Astrocyte of the spinal cord (primary cell): ENCODE data around the gene MBNL1.
"Not testable (repeated sequence)": the region's sequence is repeated elsewhere in the genome, so short reads cannot be mapped to it uniquely, and the experiment has no call there.

ENCODE experiments used
- DNase-seq: peaks from one replicate; pipeline ENCODE4 v3.0.0; 2011; ENCODE audit warnings: low read depth, low spot score
- H3K4me3 ChIP-seq: 2 replicates; pipeline ENCODE4 v1.5.1; 2011; ENCODE audit warnings: low read depth, mild to moderate bottlenecking, low read length, moderate library complexity
- in situ Hi-C: cut with HindIII; loops from 2 replicates; pipeline ENCODE4 v1.10.0; 2017; ENCODE audit warnings: low sequenced_read_pairs
- TF ChIP-seq, protein P1 (sequence below): IDR thresholded peaks from 2 replicates; pipeline ENCODE4 v1.5.1; 2012; ENCODE audit warnings: low read depth, mild to moderate bottlenecking, low read length, inconsistent platforms

MBNL1 gene

DNA sequence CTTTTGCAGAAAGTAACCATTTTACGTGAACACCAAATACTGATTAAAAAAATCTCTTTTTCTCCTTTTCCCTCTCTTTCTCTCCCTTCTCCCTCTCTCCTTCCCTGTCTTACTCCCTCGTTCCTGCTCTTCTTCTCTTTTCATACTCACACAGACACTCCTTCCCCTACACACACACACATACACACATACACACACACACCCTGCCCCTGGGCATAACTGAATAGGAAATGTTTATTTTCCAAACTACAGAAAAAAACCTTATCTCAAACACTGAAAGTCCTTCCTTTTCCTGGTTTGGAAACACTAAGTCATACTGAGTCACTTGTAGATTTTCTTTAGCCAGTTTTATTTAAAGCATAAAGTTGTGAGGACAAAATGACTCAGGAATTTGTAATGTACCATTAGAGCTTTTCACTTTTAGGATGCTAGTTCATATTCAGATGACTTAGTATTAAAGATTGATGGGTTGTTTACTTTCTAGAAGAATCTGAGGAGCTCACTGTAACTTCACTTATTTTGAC, 62.4 kb downstream of the MBNL1 start:
- H3K4me3 ChIP-seq: no peak overlapping the region
- peak; percentile 84 for DNase-seq
- TF ChIP-seq, protein P1, sequence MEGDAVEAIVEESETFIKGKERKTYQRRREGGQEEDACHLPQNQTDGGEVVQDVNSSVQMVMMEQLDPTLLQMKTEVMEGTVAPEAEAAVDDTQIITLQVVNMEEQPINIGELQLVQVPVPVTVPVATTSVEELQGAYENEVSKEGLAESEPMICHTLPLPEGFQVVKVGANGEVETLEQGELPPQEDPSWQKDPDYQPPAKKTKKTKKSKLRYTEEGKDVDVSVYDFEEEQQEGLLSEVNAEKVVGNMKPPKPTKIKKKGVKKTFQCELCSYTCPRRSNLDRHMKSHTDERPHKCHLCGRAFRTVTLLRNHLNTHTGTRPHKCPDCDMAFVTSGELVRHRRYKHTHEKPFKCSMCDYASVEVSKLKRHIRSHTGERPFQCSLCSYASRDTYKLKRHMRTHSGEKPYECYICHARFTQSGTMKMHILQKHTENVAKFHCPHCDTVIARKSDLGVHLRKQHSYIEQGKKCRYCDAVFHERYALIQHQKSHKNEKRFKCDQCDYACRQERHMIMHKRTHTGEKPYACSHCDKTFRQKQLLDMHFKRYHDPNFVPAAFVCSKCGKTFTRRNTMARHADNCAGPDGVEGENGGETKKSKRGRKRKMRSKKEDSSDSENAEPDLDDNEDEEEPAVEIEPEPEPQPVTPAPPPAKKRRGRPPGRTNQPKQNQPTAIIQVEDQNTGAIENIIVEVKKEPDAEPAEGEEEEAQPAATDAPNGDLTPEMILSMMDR: no peak
- in situ Hi-C loops: no loop called here

DNA sequence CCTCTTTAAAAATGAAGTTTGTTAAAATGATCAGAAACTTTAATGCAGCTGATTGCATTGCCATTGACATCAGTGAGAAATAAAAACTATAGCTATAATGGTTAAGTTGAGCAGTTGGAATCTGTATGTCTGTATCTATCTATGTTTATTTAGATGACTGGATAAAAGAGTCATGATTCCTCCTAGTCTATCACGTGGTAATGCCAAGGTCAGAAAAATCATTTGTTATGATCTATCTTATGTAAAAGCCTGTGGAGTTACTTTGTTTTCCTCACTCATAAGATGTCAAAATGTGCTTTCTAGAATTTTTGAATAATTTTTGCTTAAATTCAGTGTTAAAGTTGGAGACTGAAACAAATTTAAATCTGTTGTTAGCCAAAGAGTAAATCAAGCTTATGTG, 63.3 kb downstream of the MBNL1 start:
- H3K4me3 ChIP-seq: no peak overlapping the region
- TF ChIP-seq, protein P1: no peak
- DNase-seq: no peak
- in situ Hi-C loops: no loop called here

DNA sequence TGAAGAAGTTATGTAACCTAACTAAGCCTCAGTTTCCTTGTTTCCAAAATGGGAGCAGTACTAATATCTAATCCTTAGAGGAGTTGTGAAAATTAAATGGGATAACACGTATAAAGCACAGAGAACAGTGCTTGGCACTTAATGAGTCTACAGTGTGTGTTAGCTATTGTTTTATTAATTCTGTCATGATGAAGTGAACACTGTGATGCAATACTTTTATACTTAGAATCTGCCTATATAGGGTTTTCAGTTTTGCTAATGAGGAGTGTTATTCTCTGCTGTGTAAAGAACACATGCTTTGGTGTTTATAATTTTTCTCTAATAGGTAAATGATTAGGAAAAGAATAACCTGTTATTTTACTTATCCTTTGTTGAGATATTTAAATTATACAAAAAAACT, 65.2 kb downstream of the MBNL1 start:
- DNase-seq: no peak
- TF ChIP-seq, protein P1: no peak
- in situ Hi-C loops: no loop called here
- no peak overlapping the region for H3K4me3 ChIP-seq

DNA sequence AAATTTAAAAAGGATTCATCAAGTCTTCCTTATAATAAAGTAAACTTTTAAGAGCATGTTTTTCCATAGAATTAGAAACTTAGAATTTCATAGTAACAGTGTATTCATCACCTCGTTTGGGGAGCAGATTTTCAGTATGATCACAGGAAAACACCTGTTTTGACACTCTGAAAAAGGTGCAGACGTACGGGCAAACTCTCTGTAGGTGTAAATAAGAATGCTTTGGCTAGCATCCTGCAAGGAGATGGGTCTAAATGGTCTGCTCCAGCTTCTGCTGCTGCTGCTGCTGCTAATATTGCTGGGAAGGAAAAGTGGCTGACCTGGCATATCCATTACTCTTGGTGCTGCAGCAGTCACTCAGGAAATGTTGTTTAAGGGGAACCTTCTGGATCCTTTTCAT, 66.0 kb downstream of the MBNL1 start:
- in situ Hi-C loops: no loop called here
- no peak for DNase-seq
- TF ChIP-seq, protein P1: no peak
- H3K4me3 ChIP-seq: no peak overlapping the region

DNA sequence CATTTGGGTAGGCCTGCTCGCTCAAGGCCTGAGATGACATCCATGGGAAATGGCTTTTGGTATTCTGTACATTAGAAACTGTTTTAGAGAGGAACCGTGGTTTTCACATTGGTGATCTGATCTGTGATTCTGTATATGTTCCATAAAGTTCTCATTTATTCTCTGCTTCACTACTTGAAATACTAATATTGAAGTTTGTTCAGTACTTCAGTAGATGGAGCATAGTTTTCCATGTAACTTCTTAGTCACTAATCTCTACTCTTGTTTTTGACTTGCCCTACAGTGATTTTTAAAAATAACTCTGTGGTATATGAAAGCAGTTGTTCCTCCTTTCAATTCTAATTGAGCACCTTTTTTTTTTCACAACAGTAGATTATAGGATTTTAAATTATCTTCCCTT, 66.5 kb downstream of the MBNL1 start:
- DNase-seq: no peak
- in situ Hi-C loops: no loop called here
- TF ChIP-seq, protein P1: no peak
- no peak overlapping the region for H3K4me3 ChIP-seq

DNA sequence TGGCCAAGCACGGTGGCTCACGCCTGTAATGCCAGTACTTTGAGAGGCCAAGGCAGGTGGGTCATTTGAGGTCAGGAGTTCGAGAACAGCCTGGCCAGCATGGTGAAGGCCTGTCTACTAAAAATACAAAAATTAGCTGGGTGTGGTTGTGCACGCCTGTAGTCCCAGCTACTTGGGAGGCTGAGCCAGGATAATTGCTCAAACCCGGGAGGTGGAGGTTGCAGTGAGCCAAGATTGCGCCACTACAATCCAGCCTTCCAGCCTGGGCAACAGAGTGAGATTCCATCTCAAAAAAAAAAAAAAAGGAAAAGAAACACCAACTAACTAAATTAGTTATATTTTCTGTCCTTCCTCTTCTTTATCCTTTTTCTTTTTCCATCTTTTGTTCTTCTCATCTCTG, 68.6 kb downstream of the MBNL1 start:
- DNase-seq, in situ Hi-C loops, H3K4me3 ChIP-seq: not testable (repeated sequence)

DNA sequence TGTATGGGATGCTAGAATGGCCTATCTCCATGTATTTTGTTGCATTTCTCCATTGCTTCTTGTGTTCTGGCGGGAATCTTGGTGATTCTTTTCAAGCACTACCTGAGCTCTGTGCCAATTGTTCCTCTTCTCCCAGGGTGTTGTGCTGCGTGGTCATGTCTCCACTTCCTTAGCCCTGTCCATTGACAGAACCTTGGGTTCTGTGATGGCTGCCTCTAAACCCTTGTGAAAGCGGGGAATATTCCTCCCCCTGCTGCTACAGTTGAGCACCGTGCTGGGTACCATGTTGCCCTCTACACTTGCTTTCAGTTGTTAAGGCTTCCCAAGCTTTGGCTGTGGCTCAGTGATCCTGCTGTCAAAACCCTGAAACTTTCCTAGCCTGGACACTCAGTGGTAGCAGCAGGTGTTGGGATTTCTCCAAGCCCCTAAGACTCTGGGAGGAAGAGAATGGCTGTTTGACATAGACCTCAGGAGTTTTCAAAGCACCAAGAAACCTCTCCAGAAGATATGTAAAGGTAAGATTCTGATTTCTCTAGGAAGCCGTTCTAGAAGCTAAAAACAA, 69.5 kb downstream of the MBNL1 start:
- H3K4me3 ChIP-seq: no peak overlapping the region
- DNase-seq: no peak
- in situ Hi-C loops: no loop called here
- TF ChIP-seq, protein P1: no peak
